GM12878 (cell line): ENCODE data around the gene ATP1A1. TPM values are rescaled to one million over a fixed set of nuclear protein-coding genes. Genes with fewer than 3 reads are reported as not detected.

Experiments used
- E4F1 ChIP-seq: fragments of 450-650 bp; IDR thresholded peaks from 2 replicates; pipeline ENCODE4 v1.6.1; 2018; ENCODE audit warnings: borderline replicate concordance, mild to moderate bottlenecking; ENCODE audit not compliant: partially characterized antibody
- ESRRA ChIP-seq: IDR thresholded peaks from 2 replicates; pipeline ENCODE4 v1.6.1; 2012; ENCODE audit warnings: mild to moderate bottlenecking, low read length, improper control_type of control experiment
- FOXK2 ChIP-seq: fragments of 450-650 bp; IDR thresholded peaks from 2 replicates; pipeline ENCODE4 v1.6.1; 2017; ENCODE audit warnings: mild to moderate bottlenecking, moderate library complexity
- FOXM1 ChIP-seq: IDR thresholded peaks from 2 replicates; pipeline ENCODE4 v1.6.1; 2012; ENCODE audit warnings: low read depth, mild to moderate bottlenecking, inconsistent platforms, low read length, moderate library complexity
- GABPA ChIP-seq: IDR thresholded peaks from 2 replicates; pipeline ENCODE4 v1.6.1; 2014; ENCODE audit warnings: antibody characterized with exemption, low read depth, mild to moderate bottlenecking, inconsistent platforms
- MTA3 ChIP-seq: IDR thresholded peaks from 2 replicates; pipeline ENCODE4 v1.6.1; 2012; ENCODE audit warnings: low read length, inconsistent platforms, borderline replicate concordance
- MYC ChIP-seq: IDR thresholded peaks from 2 replicates; pipeline ENCODE4 v1.6.1; 2011; ENCODE audit warnings: mild to moderate bottlenecking, low read length, moderate library complexity, inconsistent platforms; ENCODE audit not compliant: insufficient read depth, insufficient replicate concordance, insufficient read length, severe bottlenecking
- RELB ChIP-seq: fragments of 450-650 bp; IDR thresholded peaks from 2 replicates; pipeline ENCODE4 v1.6.1; 2017; ENCODE audit warnings: low read depth, mild to moderate bottlenecking, moderate library complexity
- STAT1 ChIP-seq: fragments of 450-650 bp; conservative IDR thresholded peaks from 2 replicates; pipeline ENCODE4 v1.6.1; 2014; ENCODE audit warnings: antibody characterized with exemption, mild to moderate bottlenecking
- TAF1 ChIP-seq: IDR thresholded peaks from 2 replicates; pipeline ENCODE4 v1.6.1; 2011; ENCODE audit warnings: mild to moderate bottlenecking, low read depth, low read length, borderline replicate concordance
- TCF7 ChIP-seq: IDR thresholded peaks from 2 replicates; pipeline ENCODE4 v1.6.1; 2014; ENCODE audit warnings: antibody characterized with exemption, borderline replicate concordance
- USF2 ChIP-seq: IDR thresholded peaks from 2 replicates; pipeline ENCODE4 v1.6.1; 2011; ENCODE audit warnings: low read depth, low read length, improper control_type of control experiment, borderline replicate concordance
- YBX1 ChIP-seq: fragments of 450-650 bp; IDR thresholded peaks from 2 replicates; pipeline ENCODE4 v1.6.1; 2016; ENCODE audit warnings: antibody characterized with exemption
- ZNF592 ChIP-seq: fragments of 450-650 bp; IDR thresholded peaks from 2 replicates; pipeline ENCODE4 v1.6.1; 2017; ENCODE audit warnings: mild to moderate bottlenecking, moderate library complexity
- polyA plus RNA-seq, 11 experiments: library from polyadenylated mRNA; depleted of rRNA in 4 of 11; unstranded in 6 of 11; stranded (reverse) in 5 of 11; fragments of >200 nt; fragmentation: Nextera tagmentation in 4 of 11; fragmentation: Illumina TruSeq in 1 of 11; extraction: Ambion mirVana in 4 of 11; extraction: Trizol in 1 of 11; gene quantifications; 1 replicate in 1 of 11; 2 replicates in 10 of 11; pipeline versions ENCODE4 v1.2.1 to v1.2.3, GENCODE V29; 2011 to 2016; ENCODE audit warnings: inconsistent platforms in 2 of 11, missing spikeins in 2 of 11, low read depth in 1 of 11
- total RNA-seq, 4 experiments: library from RNA; depleted of rRNA in 3 of 4; stranded (reverse); fragments of >200 nt in 3 of 4; fragmentation: Illumina TruSeq in 1 of 4; extraction: Trizol in 1 of 4; gene quantifications; 2 replicates each; pipeline versions ENCODE4 v1.2.1 to v1.2.3, GENCODE V29; 2013 to 2021
- TF ChIP-seq, protein P1 (sequence below): fragments of 450-650 bp; IDR thresholded peaks from 2 replicates; pipeline ENCODE4 v1.6.1; 2017; ENCODE audit warnings: mild to moderate bottlenecking, moderate library complexity

The ATP1A1 gene
- total and polyA plus RNA-seq, 10 of the 15 experiments (the other 5 are each of a cell fraction or from before 2014, with no cell fraction given), result 113 to 566 (median 313) TPM

DNA sequence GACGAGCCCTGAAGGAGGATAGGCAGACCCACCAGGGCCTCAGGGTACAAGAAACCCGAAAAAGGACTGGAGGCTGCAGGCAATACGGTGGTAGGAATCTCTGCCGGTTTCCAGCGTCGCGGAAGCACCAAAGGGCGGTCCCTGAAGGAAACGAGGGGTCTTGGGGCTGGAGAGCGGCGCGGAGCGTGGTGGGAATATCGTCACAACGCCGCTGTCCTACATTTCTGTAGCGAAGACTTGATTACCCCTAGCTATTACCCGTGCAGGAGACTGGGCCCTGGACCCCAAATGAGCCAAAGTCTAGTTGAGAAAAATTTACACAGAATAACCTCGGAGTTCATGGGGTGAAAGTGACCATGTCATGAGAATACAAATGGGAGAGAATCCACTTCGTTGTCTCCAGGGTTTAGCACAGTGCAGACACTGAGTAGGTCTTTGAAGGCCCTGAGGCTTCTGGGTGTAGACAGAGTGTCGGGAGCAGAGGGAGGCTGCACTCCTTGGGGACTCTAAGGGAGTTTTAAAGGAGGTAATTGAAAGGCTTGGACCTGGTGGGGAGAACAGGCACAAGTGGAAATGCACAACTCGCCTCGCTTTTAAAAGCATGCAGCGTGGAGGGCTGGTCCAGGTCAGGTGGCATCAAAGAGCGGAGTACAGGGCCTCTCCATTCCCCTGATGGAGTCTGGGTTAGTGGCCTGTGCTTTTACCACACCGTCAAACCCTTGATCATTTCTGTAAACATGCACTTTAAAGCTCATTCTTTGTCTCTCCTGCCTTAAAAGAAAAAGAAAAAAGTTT is 1.5 kb downstream of the ATP1A1 start (continued):
- TF ChIP-seq, protein P1, sequence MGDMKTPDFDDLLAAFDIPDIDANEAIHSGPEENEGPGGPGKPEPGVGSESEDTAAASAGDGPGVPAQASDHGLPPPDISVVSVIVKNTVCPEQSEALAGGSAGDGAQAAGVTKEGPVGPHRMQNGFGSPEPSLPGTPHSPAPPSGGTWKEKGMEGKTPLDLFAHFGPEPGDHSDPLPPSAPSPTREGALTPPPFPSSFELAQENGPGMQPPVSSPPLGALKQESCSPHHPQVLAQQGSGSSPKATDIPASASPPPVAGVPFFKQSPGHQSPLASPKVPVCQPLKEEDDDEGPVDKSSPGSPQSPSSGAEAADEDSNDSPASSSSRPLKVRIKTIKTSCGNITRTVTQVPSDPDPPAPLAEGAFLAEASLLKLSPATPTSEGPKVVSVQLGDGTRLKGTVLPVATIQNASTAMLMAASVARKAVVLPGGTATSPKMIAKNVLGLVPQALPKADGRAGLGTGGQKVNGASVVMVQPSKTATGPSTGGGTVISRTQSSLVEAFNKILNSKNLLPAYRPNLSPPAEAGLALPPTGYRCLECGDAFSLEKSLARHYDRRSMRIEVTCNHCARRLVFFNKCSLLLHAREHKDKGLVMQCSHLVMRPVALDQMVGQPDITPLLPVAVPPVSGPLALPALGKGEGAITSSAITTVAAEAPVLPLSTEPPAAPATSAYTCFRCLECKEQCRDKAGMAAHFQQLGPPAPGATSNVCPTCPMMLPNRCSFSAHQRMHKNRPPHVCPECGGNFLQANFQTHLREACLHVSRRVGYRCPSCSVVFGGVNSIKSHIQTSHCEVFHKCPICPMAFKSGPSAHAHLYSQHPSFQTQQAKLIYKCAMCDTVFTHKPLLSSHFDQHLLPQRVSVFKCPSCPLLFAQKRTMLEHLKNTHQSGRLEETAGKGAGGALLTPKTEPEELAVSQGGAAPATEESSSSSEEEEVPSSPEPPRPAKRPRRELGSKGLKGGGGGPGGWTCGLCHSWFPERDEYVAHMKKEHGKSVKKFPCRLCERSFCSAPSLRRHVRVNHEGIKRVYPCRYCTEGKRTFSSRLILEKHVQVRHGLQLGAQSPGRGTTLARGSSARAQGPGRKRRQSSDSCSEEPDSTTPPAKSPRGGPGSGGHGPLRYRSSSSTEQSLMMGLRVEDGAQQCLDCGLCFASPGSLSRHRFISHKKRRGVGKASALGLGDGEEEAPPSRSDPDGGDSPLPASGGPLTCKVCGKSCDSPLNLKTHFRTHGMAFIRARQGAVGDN, result 0 out of 2 replicates have a peak, but pooled peaks have one; percentile 13
- no peak for TF ChIP-seq GABPA
- TF ChIP-seq FOXM1, result 0 out of 2 replicates have a peak, but pooled peaks have one; percentile 13
- TF ChIP-seq TAF1, result no peak
- no peak for TF ChIP-seq MTA3
- no peak for TF ChIP-seq STAT1
- TF ChIP-seq YBX1, result no peak
- TF ChIP-seq ZNF592, result no peak
- TF ChIP-seq MYC, result no peak
- no peak for TF ChIP-seq TCF7
- TF ChIP-seq ESRRA, result no peak
- TF ChIP-seq USF2, result no peak; the same call in 1 of the 2 replicates
- TF ChIP-seq RELB, result no peak
- TF ChIP-seq FOXK2, result no peak
- TF ChIP-seq E4F1, result no peak
